HG02763 (cell line): Measurements from ENCODE around the gene ENHO.
"Not testable (repeated sequence)": the region's sequence is repeated elsewhere in the genome, so short reads cannot be mapped to it uniquely, and the experiment has no call there.

Experiments
- ATAC-seq: cut with Tn5 transposase; IDR thresholded peaks from one replicate; pipeline ENCODE4 v1.9.1; 2021; ENCODE audit warnings: mild to moderate bottlenecking, moderate library complexity; ENCODE audit not compliant: unreplicated experiment

Gene ENHO

DNA sequence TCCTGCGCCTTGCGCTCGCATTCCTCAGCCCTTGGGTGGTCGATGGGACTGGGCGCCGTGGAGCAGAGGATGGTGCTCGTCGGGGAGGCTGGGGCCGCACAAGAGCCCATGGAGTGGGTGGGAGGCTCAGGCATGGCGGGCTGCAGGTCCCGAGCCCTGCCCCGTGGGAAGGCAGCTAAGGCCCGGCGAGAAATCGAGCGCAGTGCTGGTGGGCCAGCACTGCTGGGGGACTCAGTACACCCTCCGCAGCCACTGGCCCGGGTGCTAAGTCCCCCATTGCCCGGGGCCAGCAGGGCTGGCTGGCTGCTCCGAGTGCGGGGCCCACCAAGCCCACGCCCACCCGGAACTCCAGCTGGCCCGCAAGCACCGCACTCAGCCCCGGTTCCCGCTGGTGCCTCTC, 40.0 kb downstream of the ENHO start:
- not testable (repeated sequence) for ATAC-seq

GRCh38 chr9:34481620-34482019, 41.2 kb downstream of the ENHO start:
- not testable (repeated sequence) for ATAC-seq

GRCh38 chr9:34479431-34479866, 43.3 kb downstream of the ENHO start:
- ATAC-seq = no peak

DNA sequence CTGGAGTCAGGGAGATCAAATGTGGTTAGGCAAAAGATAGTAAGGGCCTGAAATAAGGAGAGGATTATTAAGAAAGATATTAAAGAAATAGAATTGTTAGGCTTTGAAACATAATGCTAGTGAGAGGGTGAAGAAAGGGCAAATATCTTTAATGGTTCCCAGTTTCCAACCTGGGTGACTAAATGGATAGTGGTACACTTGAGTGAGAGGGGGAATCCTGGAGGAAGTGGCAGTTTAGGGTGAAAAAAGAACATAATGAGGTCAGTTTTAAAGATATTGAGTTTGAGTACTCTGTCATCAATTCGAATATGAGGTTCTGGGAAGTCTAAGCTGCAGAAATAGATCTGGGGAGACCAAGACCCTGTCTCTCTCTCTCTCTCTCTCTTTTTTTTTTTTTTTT, 45.2 kb downstream of the ENHO start:
- no peak for ATAC-seq

- no peak for ATAC-seq
These were observed 47.7 kb downstream of the ENHO start for GRCh38 chr9:34475097-34475496.
